SK-N-SH (cell line): ENCODE measurements around the gene PPP1R12C. TPM values are rescaled to one million over a fixed set of nuclear protein-coding genes. Genes with fewer than 3 reads are reported as not detected.
A peak's percentile ranks its signal among the peaks of the same experiment; 100 is the strongest.

Experiments
- CTCF ChIA-PET: fragments of 300-600, 350-600 bp; formaldehyde crosslinking; extraction: SDS; loops from one replicate; lab custom pipeline; 2021; lab: Yijun Ruan, JAX
- POLR2A ChIA-PET: fragments of 350-600 bp; sonication (Branson Sonifier 250); formaldehyde crosslinking; extraction: SDS; loops from one replicate; lab custom pipeline; 2020; ENCODE audit warnings: antibody characterized with exemption, inconsistent platforms; lab: Yijun Ruan, JAX
- DNase-seq: peaks from one replicate; pipeline ENCODE4 v3.0.0; 2012
- H2AFZ ChIP-seq: fragments of 200-600 bp; sonication (generic); 2 replicates; pipeline ENCODE4 v1.8.1; 2016; ENCODE audit warnings: antibody characterized with exemption, mild to moderate bottlenecking, low read depth
- H3F3A ChIP-seq: fragments of 200-600 bp; sonication (generic); replicated peaks from 2 replicates; pipeline ENCODE3; 2016; ENCODE audit warnings: antibody characterized with exemption, mild to moderate bottlenecking; ENCODE audit not compliant: insufficient read depth
- H3K27ac ChIP-seq, 2 experiments: fragments of 200-500 bp in 1 of 2; fragments of 200-600 bp in 1 of 2; sonication (Bioruptor generic) in 1 of 2; sonication (generic), shearing (Covaris generic) in 1 of 2; 2 replicates each; pipeline versions ENCODE4 v1.5.1 to v1.6.1; 2014 to 2016; ENCODE audit warnings: low read depth in 2 of 2, inconsistent platforms in 1 of 2, low read length in 1 of 2, mild to moderate bottlenecking in 1 of 2, mixed read lengths in 1 of 2
- H3K27me3 ChIP-seq: fragments of 200-600 bp; sonication (generic), shearing (Covaris generic); 2 replicates; pipeline ENCODE4 v1.6.1; 2016; ENCODE audit warnings: mixed run types; ENCODE audit not compliant: insufficient read depth
- H3K36me3 ChIP-seq, 2 experiments: fragments of 200-500 bp in 1 of 2; fragments of 200-600 bp in 1 of 2; sonication (Bioruptor generic) in 1 of 2; sonication (generic) in 1 of 2; replicated peaks in 1 of 2; 2 replicates each; pipeline versions ENCODE3 to v1.5.1; 2014 to 2016; ENCODE audit warnings: low read length in 1 of 2, mild to moderate bottlenecking in 1 of 2; ENCODE audit not compliant: insufficient read depth in 2 of 2, control insufficient read depth in 1 of 2
- H3K4me1 ChIP-seq, 2 experiments: fragments of 200-500 bp in 1 of 2; fragments of 200-600 bp in 1 of 2; sonication (Bioruptor generic) in 1 of 2; sonication (generic), shearing (Covaris generic) in 1 of 2; 2 replicates each; pipeline versions ENCODE4 v1.5.1 to v1.6.1; 2014 to 2016; ENCODE audit warnings: low read depth in 1 of 2, low read length in 1 of 2, mixed run types in 1 of 2; ENCODE audit not compliant: insufficient read depth in 2 of 2, control insufficient read depth in 1 of 2
- H3K4me2 ChIP-seq: fragments of 200-600 bp; sonication (generic), shearing (Covaris generic); 2 replicates; pipeline ENCODE4 v1.6.1; 2017; ENCODE audit warnings: mixed run types
- H3K4me3 ChIP-seq, 2 experiments: fragments of 200-500 bp in 1 of 2; fragments of 200-600 bp in 1 of 2; sonication (Bioruptor generic) in 1 of 2; sonication (generic), shearing (Covaris generic) in 1 of 2; 2 replicates each; pipeline versions ENCODE4 v1.5.1 to v1.8.1; 2014 to 2016; ENCODE audit warnings: low read depth in 2 of 2, inconsistent platforms in 1 of 2, low read length in 1 of 2, mild to moderate bottlenecking in 1 of 2, mixed read lengths in 1 of 2, moderate library complexity in 1 of 2
- H3K79me2 ChIP-seq: fragments of 200-600 bp; sonication (generic); 2 replicates; pipeline ENCODE4 v1.8.1; 2017; ENCODE audit warnings: mild to moderate bottlenecking; ENCODE audit not compliant: insufficient read depth
- H3K9ac ChIP-seq: fragments of 200-600 bp; sonication (generic); 2 replicates; pipeline ENCODE4 v1.6.1; 2017; ENCODE audit warnings: mixed run types
- H3K9me2 ChIP-seq: fragments of 200-600 bp; sonication (generic); 2 replicates; pipeline ENCODE4 v1.6.1; 2017; ENCODE audit warnings: mixed run types
- H3K9me3 ChIP-seq: fragments of 200-600 bp; sonication (generic); 2 replicates; pipeline ENCODE4 v1.6.1; 2017; ENCODE audit warnings: mixed run types, mild to moderate bottlenecking, moderate library complexity
- H4K20me1 ChIP-seq: fragments of 200-600 bp; sonication (generic); 2 replicates; pipeline ENCODE4 v1.6.1; 2017; ENCODE audit warnings: mild to moderate bottlenecking, mixed run types; ENCODE audit not compliant: insufficient read depth
- ELF1 ChIP-seq: IDR thresholded peaks from 2 replicates; pipeline ENCODE4 v1.4.0; 2012
- EP300 ChIP-seq, 2 experiments: IDR thresholded peaks; 2 replicates each; pipeline versions ENCODE4 v1.4.0 to v1.6.1; 2012; ENCODE audit warnings: borderline replicate concordance in 1 of 2, low read depth in 1 of 2, low read length in 1 of 2
- FOSL2 ChIP-seq: IDR thresholded peaks from 2 replicates; pipeline ENCODE4 v1.4.0; 2012; ENCODE audit warnings: low read depth, mild to moderate bottlenecking, moderate library complexity, borderline replicate concordance
- FOXJ3 ChIP-seq: sonication (generic); formaldehyde crosslinking; IDR thresholded peaks from 2 replicates; pipeline ENCODE4 v1.5.1; 2020; ENCODE audit warnings: mild to moderate bottlenecking, missing genetic modification reagents
- IRF3 ChIP-seq: fragments of 150-350 bp; IDR thresholded peaks from 2 replicates; pipeline ENCODE4 v1.6.1; 2016; ENCODE audit warnings: mild to moderate bottlenecking, low read depth, low read length
- MAX ChIP-seq: IDR thresholded peaks from 2 replicates; pipeline ENCODE4 v1.4.0; 2012; ENCODE audit warnings: low read depth
- MXI1 ChIP-seq: IDR thresholded peaks from 2 replicates; pipeline ENCODE4 v1.6.1; 2012; ENCODE audit warnings: mild to moderate bottlenecking, low read depth, low read length, improper control_type of control experiment
- RAD21 ChIP-seq: IDR thresholded peaks from 2 replicates; pipeline ENCODE4 v1.6.1; 2012; ENCODE audit warnings: mild to moderate bottlenecking, low read length
- RCOR1 ChIP-seq: fragments of 150-350 bp; IDR thresholded peaks from 2 replicates; pipeline ENCODE4 v1.6.1; 2017; ENCODE audit warnings: antibody characterized with exemption, low read length
- REST ChIP-seq: IDR thresholded peaks from 2 replicates; pipeline ENCODE4 v1.6.1; 2012; ENCODE audit warnings: mild to moderate bottlenecking, low read depth, low read length, moderate library complexity
- RXRA ChIP-seq: IDR thresholded peaks from 2 replicates; pipeline ENCODE4 v1.4.0; 2012; ENCODE audit warnings: low read depth, mild to moderate bottlenecking, borderline replicate concordance
- SIN3A ChIP-seq: IDR thresholded peaks from 2 replicates; pipeline ENCODE4 v1.6.1; 2012; ENCODE audit warnings: low read depth, mild to moderate bottlenecking, low read length, moderate library complexity, borderline replicate concordance
- TEAD4 ChIP-seq: IDR thresholded peaks from 2 replicates; pipeline ENCODE4 v1.4.0; 2012; ENCODE audit warnings: mild to moderate bottlenecking, borderline replicate concordance; ENCODE audit not compliant: insufficient read depth
- USF1 ChIP-seq: IDR thresholded peaks from 2 replicates; pipeline ENCODE4 v1.4.0; 2012; ENCODE audit warnings: low read depth, borderline replicate concordance
- YY1 ChIP-seq: IDR thresholded peaks from 2 replicates; pipeline ENCODE4 v1.4.0; 2012; ENCODE audit warnings: low read depth, mild to moderate bottlenecking
- WGBS: methylation state at CpG from one replicate; pipeline ENCODE4 v1.1.6; 2017; ENCODE audit warnings: low lambda C conversion rate; 5-methylcytosine and 5-hydroxymethylcytosine counted together
- polyA plus RNA-seq, 3 experiments: library from polyadenylated mRNA; depleted of rRNA; stranded (reverse); fragments of >200 nt; gene quantifications; 2 replicates each; pipeline ENCODE4 v1.2.3, GENCODE V29; 2012
- TF ChIP-seq, protein P1 (sequence below): fragments of 150-350 bp; IDR thresholded peaks from 2 replicates; pipeline ENCODE4 v1.6.1; 2017; ENCODE audit warnings: antibody characterized with exemption, low read length, low read depth, borderline replicate concordance
- TF ChIP-seq, protein P2 (sequence below): IDR thresholded peaks from 2 replicates; pipeline ENCODE4; 2012

Gene PPP1R12C
- polyA plus RNA-seq, 1 of the 3 experiments (the other 2 are of a cell fraction), result 83.9 TPM

- no peak for TF ChIP-seq REST
Measured at GRCh38 chr19:55075371-55075998, 42.0 kb downstream of the PPP1R12C start, which contains the start of gene EPS8L1 (continued).

GRCh38 chr19:55071913-55072312 is 45.5 kb downstream of the PPP1R12C start:
- Histone ChIP-seq H3K4me3 (no peak overlapping the region), H3K9me2 (no peaks in the 10 kb centered on the region), H3K36me3 (no peaks in the 10 kb centered on the region), H3K79me2 (no peaks in the 10 kb centered on the region), H3F3A (peaks cover 3% of the 10 kb centered on the region), H3K4me1 (peaks cover 0 to 5% of the 10 kb centered on the region in 2 experiments; a peak in 1 of 4 replicates), H2AFZ (no peak overlapping the region), H3K9me3 (no peaks in the 10 kb centered on the region)
- WGBS, result 44% methylated on average over 8 of the region's 8 CpGs
- POLR2A ChIA-PET, result no interaction called here
- TF ChIP-seq YY1, result no peak
- TF ChIP-seq FOSL2, result no peak
- no peak for TF ChIP-seq IRF3
- TF ChIP-seq RCOR1, result no peak
- TF ChIP-seq RAD21, result no peak
- no peak for TF ChIP-seq EP300 (IDR thresholded peaks at IDR 0.05; ENCODE audit: borderline replicate concordance in 1 of 2, low read depth in 1 of 2, low read length in 1 of 2)
- TF ChIP-seq, protein P1, sequence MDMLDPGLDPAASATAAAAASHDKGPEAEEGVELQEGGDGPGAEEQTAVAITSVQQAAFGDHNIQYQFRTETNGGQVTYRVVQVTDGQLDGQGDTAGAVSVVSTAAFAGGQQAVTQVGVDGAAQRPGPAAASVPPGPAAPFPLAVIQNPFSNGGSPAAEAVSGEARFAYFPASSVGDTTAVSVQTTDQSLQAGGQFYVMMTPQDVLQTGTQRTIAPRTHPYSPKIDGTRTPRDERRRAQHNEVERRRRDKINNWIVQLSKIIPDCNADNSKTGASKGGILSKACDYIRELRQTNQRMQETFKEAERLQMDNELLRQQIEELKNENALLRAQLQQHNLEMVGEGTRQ, result no peak
- no peak for TF ChIP-seq SIN3A
- no peak for TF ChIP-seq REST
- TF ChIP-seq ELF1, result no peak
- TF ChIP-seq USF1, result no peak
- TF ChIP-seq, protein P2, sequence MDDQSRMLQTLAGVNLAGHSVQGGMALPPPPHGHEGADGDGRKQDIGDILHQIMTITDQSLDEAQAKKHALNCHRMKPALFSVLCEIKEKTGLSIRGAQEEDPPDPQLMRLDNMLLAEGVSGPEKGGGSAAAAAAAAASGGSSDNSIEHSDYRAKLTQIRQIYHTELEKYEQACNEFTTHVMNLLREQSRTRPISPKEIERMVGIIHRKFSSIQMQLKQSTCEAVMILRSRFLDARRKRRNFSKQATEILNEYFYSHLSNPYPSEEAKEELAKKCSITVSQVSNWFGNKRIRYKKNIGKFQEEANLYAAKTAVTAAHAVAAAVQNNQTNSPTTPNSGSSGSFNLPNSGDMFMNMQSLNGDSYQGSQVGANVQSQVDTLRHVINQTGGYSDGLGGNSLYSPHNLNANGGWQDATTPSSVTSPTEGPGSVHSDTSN, result no peak
- TF ChIP-seq MXI1, result no peak
- TF ChIP-seq TEAD4, result no peak
- no peak for TF ChIP-seq MAX
- no peak for TF ChIP-seq RXRA
- no peak for TF ChIP-seq FOXJ3 (CRISPR knock-in tag)
- TF ChIP-seq, all 33 proteins: peak for 0
- CTCF ChIA-PET, result no interaction called here
- 0 out of 2 replicates have a peak overlapping the region, but pooled peaks have one; percentile 38 for H3K4me2 ChIP-seq
- H4K20me1 ChIP-seq, result no peaks in the 10 kb centered on the region
- no peak for DNase-seq
- H3K27me3 ChIP-seq, result no peaks in the 10 kb centered on the region
- no peak overlapping the region for H3K9ac ChIP-seq
- no peak overlapping the region; a peak in 1 of 4 replicates for H3K27ac ChIP-seq
